ENCODE measurements around the gene GUCA1A.

DNA sequence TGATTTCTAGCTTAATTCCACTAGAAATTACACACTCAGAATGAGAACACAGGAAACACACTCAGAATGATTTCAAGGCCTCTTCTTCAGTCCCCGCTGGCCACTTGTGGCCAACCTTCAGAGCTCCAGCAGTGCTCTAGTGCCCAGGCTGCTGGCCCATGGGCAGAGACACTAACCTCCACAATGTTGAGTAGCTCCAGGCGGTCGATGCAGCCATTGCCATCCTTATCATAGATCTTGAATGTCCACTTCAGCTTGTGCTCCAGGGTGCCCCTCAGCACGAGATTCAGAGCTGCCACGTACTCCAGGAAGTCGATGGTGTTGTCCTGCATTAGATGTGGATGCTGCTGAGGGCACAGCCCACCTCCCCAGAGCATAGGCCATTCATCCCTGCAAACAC, 15.2 kb downstream of the GUCA1A start:
- no peak for TF ChIP-seq EZH2 (IDR thresholded peaks at IDR 0.05)
- no peak for TF ChIP-seq POLR2AphosphoS5 (IDR thresholded peaks at IDR 0.05; ENCODE audit: borderline replicate concordance, low read depth, low read length)
- no peak for TF ChIP-seq FOXP2 (optimal IDR thresholded peaks at IDR 0.05; ENCODE audit: control extremely low read depth, extremely low read length, insufficient read depth)

All from SK-N-MC (cell line).